K562 (cell line): ENCODE results near the gene RHBDD1. TPM values are rescaled to one million over a fixed set of nuclear protein-coding genes. Genes with fewer than 3 reads are reported as not detected.

Experiments used
- BACH1 ChIP-seq: fragments of 200-800 bp; sonication (Bioruptor generic); IDR thresholded peaks from 2 replicates; pipeline ENCODE4 v1.6.1; 2016; ENCODE audit warnings: missing genetic modification characterization, missing compliant biosample characterization
- BHLHE40 ChIP-seq: IDR thresholded peaks from 2 replicates; pipeline ENCODE4 v1.6.1; 2011; ENCODE audit warnings: low read length, improper control_type of control experiment
- C11orf30 ChIP-seq: fragments of 450-650 bp; IDR thresholded peaks from 2 replicates; pipeline ENCODE4 v1.6.1; 2016; ENCODE audit warnings: low read depth, mild to moderate bottlenecking
- CC2D1A ChIP-seq: fragments of 450-650 bp; IDR thresholded peaks from 2 replicates; pipeline ENCODE4 v1.6.1; 2017; ENCODE audit warnings: mild to moderate bottlenecking
- ESRRA ChIP-seq: fragments of 450-650 bp; IDR thresholded peaks from 2 replicates; pipeline ENCODE4 v1.6.1; 2014; ENCODE audit warnings: low read depth, mild to moderate bottlenecking, moderate library complexity, borderline replicate concordance
- FOXP1 ChIP-seq: sonication (generic); formaldehyde crosslinking; IDR thresholded peaks from 2 replicates; pipeline ENCODE4 v1.8.0; 2022; ENCODE audit warnings: mild to moderate bottlenecking, missing genetic modification reagents
- IFI16 ChIP-seq: fragments of 250-450 bp; sonication (Bioruptor Pico); IDR thresholded peaks from 2 replicates; pipeline ENCODE4 v2.1.2; 2022; ENCODE audit warnings: mild to moderate bottlenecking, inconsistent platforms
- KLF1 ChIP-seq: fragments of 450-650 bp; IDR thresholded peaks from 2 replicates; pipeline ENCODE4 v1.6.1; 2016; ENCODE audit warnings: missing genetic modification characterization, missing compliant biosample characterization
- MCM7 ChIP-seq, 2 experiments: fragments of 450-650 bp; IDR thresholded peaks; 2 replicates each; pipeline ENCODE4 v1.6.1; 2016 to 2018
- MYBL2 ChIP-seq, 2 experiments: fragments of 450-650 bp in 1 of 2; sonication (generic) in 1 of 2; formaldehyde crosslinking in 1 of 2; IDR thresholded peaks; 2 replicates each; pipeline versions ENCODE4 v1.6.1 to v1.8.1; 2017 to 2022; ENCODE audit warnings: borderline replicate concordance in 1 of 2, inconsistent platforms in 1 of 2, low read depth in 1 of 2, mild to moderate bottlenecking in 1 of 2, missing genetic modification reagents in 1 of 2, moderate library complexity in 1 of 2
- POLR2B ChIP-seq: fragments of 450-650 bp; IDR thresholded peaks from 2 replicates; pipeline ENCODE4 v1.6.1; 2018; ENCODE audit warnings: low read depth; ENCODE audit not compliant: partially characterized antibody
- RBM25 ChIP-seq: fragments of 200-400 bp; formaldehyde crosslinking; IDR thresholded peaks from 2 replicates; pipeline ENCODE4 v1.6.1; 2018; ENCODE audit warnings: low read length, low read depth, moderate library complexity; ENCODE audit not compliant: severe bottlenecking
- RBM39 ChIP-seq: fragments of 200-400 bp; formaldehyde crosslinking; optimal IDR thresholded peaks from 2 replicates; pipeline ENCODE3; 2018; ENCODE audit warnings: low read depth, low read length
- SMARCA4 ChIP-seq: fragments of 450-650 bp; IDR thresholded peaks from 2 replicates; pipeline ENCODE4 v1.6.1; 2016
- TSHZ1 ChIP-seq: fragments of 250-450 bp; sonication (Bioruptor Pico); IDR thresholded peaks from 2 replicates; pipeline ENCODE4 v1.4.0; 2020; ENCODE audit warnings: mild to moderate bottlenecking, moderate library complexity
- YBX1 ChIP-seq: fragments of 450-650 bp; IDR thresholded peaks from 2 replicates; pipeline ENCODE4 v1.7.1; 2016; ENCODE audit warnings: mild to moderate bottlenecking
- ZBTB49 ChIP-seq: sonication (generic); formaldehyde crosslinking; IDR thresholded peaks from 2 replicates; pipeline ENCODE4 v1.8.0; 2022; ENCODE audit warnings: missing genetic modification reagents, mild to moderate bottlenecking, borderline replicate concordance
- ZNF184 ChIP-seq: sonication (generic); formaldehyde crosslinking; IDR thresholded peaks from 2 replicates; pipeline ENCODE4 v1.5.0; 2020; ENCODE audit warnings: missing genetic modification reagents
- ZNF561 ChIP-seq: fragments of 450-650 bp; formaldehyde crosslinking; conservative IDR thresholded peaks from 2 replicates; pipeline ENCODE4 v1.4.0; 2020; ENCODE audit warnings: mild to moderate bottlenecking, moderate library complexity
- ZNF584 ChIP-seq: fragments of 200-800 bp; sonication (Bioruptor generic); IDR thresholded peaks from 2 replicates; pipeline ENCODE4 v1.6.1; 2016; ENCODE audit warnings: low read depth, mild to moderate bottlenecking, missing genetic modification characterization, missing compliant biosample characterization
- polyA plus RNA-seq, 8 experiments: library from polyadenylated mRNA; depleted of rRNA in 4 of 8; stranded (reverse) in 5 of 8; unstranded in 3 of 8; fragments of >200 nt; fragmentation: Nextera tagmentation in 2 of 8; fragmentation: Illumina TruSeq in 1 of 8; extraction: Ambion mirVana in 2 of 8; extraction: Trizol in 1 of 8; gene quantifications; 2 replicates each; pipeline versions ENCODE4 v1.2.1 to v1.2.3, GENCODE V29; 2011 to 2014; ENCODE audit warnings: inconsistent platforms in 1 of 8, missing spikeins in 1 of 8
- total RNA-seq, 7 experiments: library from RNA; depleted of rRNA in 6 of 7; stranded (reverse); fragments of >200 nt in 6 of 7; fragmentation: Illumina TruSeq in 2 of 7; extraction: Trizol in 2 of 7; gene quantifications; 2 replicates each; pipeline versions ENCODE4 v1.2.1 to v1.2.3, GENCODE V29; 2011 to 2021; ENCODE audit warnings: low replicate concordance in 1 of 7
- TF ChIP-seq, protein P1 (sequence below): fragments of 250-450 bp; sonication (Bioruptor Pico); IDR thresholded peaks from 2 replicates; pipeline ENCODE4 v1.5.0; 2020; ENCODE audit warnings: mild to moderate bottlenecking, borderline replicate concordance
- TF ChIP-seq, protein P2 (sequence below), 2 experiments: fragments of 450-650 bp in 1 of 2; sonication (generic) in 1 of 2; formaldehyde crosslinking; conservative IDR thresholded peaks; 2 replicates each; pipeline versions ENCODE4 v1.4.0 to v1.8.1; 2020 to 2022; ENCODE audit warnings: mild to moderate bottlenecking in 1 of 2, missing genetic modification reagents in 1 of 2

Gene RHBDD1
- total and polyA plus RNA-seq, 9 of the 15 experiments (the other 6 are each of a cell fraction or from before 2014, with no cell fraction given), result 4.8 to 34.8 (median 15.6) TPM

GRCh38 chr2:226835420-226835795 lies 446 bp upstream of the RHBDD1 start (continued):
- TF ChIP-seq RBM25 (no peak), ESRRA (no peak), BACH1 (tag) (no peak), IFI16 (CRISPR knock-in tag) (no peak), SMARCA4 (peak; percentile 92), BHLHE40 (no peak), MCM7 (IDR thresholded peaks at IDR 0.05) (no peak), FOXP1 (CRISPR knock-in tag) (no peak), RBM39 (no peak), C11orf30 (no peak), ZNF584 (peak; percentile 78; the same call in 1 of the 2 replicates), KLF1 (tag) (no peak), POLR2B (no peak), YBX1 (no peak), CC2D1A (peak; percentile 95; the same call in 1 of the 2 replicates), ZNF184 (CRISPR knock-in tag) (no peak), MYBL2 (IDR thresholded peaks at IDR 0.05; ENCODE audit: low read depth) (no peak), MYBL2 (CRISPR knock-in tag; IDR thresholded peaks at IDR 0.05; ENCODE audit: borderline replicate concordance) (no peak), TSHZ1 (CRISPR knock-in tag) (no peak), ZBTB49 (CRISPR knock-in tag) (no peak; the same call in 1 of the 2 replicates), ZNF561 (CRISPR knock-in tag) (no peak)
- TF ChIP-seq, protein P1, sequence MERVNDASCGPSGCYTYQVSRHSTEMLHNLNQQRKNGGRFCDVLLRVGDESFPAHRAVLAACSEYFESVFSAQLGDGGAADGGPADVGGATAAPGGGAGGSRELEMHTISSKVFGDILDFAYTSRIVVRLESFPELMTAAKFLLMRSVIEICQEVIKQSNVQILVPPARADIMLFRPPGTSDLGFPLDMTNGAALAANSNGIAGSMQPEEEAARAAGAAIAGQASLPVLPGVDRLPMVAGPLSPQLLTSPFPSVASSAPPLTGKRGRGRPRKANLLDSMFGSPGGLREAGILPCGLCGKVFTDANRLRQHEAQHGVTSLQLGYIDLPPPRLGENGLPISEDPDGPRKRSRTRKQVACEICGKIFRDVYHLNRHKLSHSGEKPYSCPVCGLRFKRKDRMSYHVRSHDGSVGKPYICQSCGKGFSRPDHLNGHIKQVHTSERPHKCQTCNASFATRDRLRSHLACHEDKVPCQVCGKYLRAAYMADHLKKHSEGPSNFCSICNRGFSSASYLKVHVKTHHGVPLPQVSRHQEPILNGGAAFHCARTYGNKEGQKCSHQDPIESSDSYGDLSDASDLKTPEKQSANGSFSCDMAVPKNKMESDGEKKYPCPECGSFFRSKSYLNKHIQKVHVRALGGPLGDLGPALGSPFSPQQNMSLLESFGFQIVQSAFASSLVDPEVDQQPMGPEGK, result no peak
- TF ChIP-seq, protein P2, sequence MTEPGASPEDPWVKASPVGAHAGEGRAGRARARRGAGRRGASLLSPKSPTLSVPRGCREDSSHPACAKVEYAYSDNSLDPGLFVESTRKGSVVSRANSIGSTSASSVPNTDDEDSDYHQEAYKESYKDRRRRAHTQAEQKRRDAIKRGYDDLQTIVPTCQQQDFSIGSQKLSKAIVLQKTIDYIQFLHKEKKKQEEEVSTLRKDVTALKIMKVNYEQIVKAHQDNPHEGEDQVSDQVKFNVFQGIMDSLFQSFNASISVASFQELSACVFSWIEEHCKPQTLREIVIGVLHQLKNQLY (CRISPR knock-in tag; conservative IDR thresholded peaks at IDR 0.05), result no peak
